OCI-M2 (cell line): Measurements from ENCODE around the gene STARD10.

Experiments used
- DNase-seq: peaks from one replicate; lab custom pipeline; 2025; ENCODE audit not compliant: unreplicated experiment; lab: John Stamatoyannopoulos, UW

Gene STARD10

GRCh38 chr11:72750086-72750485 lies 43.8 kb downstream of the STARD10 start:
- no peak for DNase-seq

GRCh38 chr11:72747289-72747855 lies 46.5 kb downstream of the STARD10 start:
- no peak for DNase-seq

- no peak for DNase-seq
Observed at GRCh38 chr11:72746821-72747220, 47.0 kb downstream of the STARD10 start.

GRCh38 chr11:72745925-72746550 lies 47.8 kb downstream of the STARD10 start:
- no peak for DNase-seq

GRCh38 chr11:72745511-72745910 lies 48.3 kb downstream of the STARD10 start:
- no peak for DNase-seq

- DNase-seq: no peak
Observed at GRCh38 chr11:72744474-72744873, 49.4 kb downstream of the STARD10 start.

- no peak for DNase-seq
Observed at GRCh38 chr11:72743321-72744221, 50.3 kb downstream of the STARD10 start.

- DNase-seq: no peak
Observed at GRCh38 chr11:72742513-72743320, 51.1 kb downstream of the STARD10 start.

GRCh38 chr11:72741849-72742512 lies 51.9 kb downstream of the STARD10 start:
- DNase-seq: no peak

- no peak for DNase-seq
Observed at GRCh38 chr11:72741429-72741833, 52.4 kb downstream of the STARD10 start.

GRCh38 chr11:72740562-72741428 lies 53.1 kb downstream of the STARD10 start:
- DNase-seq: no peak

GRCh38 chr11:72740060-72740424 lies 53.8 kb downstream of the STARD10 start:
- DNase-seq: no peak

GRCh38 chr11:72739240-72740059 lies 54.4 kb downstream of the STARD10 start:
- no peak for DNase-seq

- DNase-seq: no peak
Observed at GRCh38 chr11:72738199-72739141, 55.4 kb downstream of the STARD10 start.

- DNase-seq: no peak
Observed at GRCh38 chr11:72737336-72737735, 56.5 kb downstream of the STARD10 start.

GRCh38 chr11:72736452-72737069 lies 57.3 kb downstream of the STARD10 start:
- no peak for DNase-seq

GRCh38 chr11:72735495-72736027 lies 58.3 kb downstream of the STARD10 start:
- DNase-seq: no peak
